ENCODE data around the gene EFCAB6.

The EFCAB6 gene

DNA sequence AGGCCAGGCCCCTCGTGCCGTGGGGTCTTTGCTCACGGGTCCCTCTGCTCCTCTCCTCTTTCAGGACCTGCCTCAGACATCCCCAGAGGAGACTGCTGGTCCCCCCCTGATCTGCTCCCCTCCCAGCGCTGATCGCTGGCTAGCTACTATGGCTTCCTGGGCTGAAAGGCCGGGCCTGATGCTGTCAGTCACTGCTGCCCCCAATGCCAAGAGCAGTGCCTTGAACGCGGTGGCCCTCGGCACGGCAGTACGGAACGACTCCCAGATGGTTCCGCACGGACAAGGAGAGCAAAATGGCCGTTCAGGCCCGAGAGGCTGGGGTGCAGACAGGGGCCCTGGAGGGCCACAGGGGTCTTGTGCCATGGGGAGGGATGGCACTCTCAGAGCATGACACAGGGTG is 28.7 kb upstream of the EFCAB6 start:
- Histone ChIP-seq H3K79me2 (ENCODE audit: insufficient read depth, low read length) (no peaks in the 10 kb centered on the region), H3K9ac (ENCODE audit: low read depth, low read length, poor library complexity, severe bottlenecking) (no peak overlapping the region), H3K9me2 (replicated peaks; ENCODE audit: low read depth, low read length) (no peaks in the 10 kb centered on the region), H4K20me1 (ENCODE audit: insufficient read depth, low read length, poor library complexity, severe bottlenecking) (no peaks in the 10 kb centered on the region), H3K9me3 (ENCODE audit: insufficient read depth, low read depth, low read length) (no peaks in the 10 kb centered on the region), H3K27me3 (ENCODE audit: insufficient read depth, low read length, poor library complexity, severe bottlenecking) (no peaks in the 10 kb centered on the region), H3K4me2 (ENCODE audit: low read depth, low read length, poor library complexity, severe bottlenecking) (no peak overlapping the region), H3K4me3 (ENCODE audit: low read length, poor library complexity, severe bottlenecking) (no peak overlapping the region), H2AFZ (ENCODE audit: low read length) (no peak overlapping the region), H3F3A (ENCODE audit: low read depth) (no peaks in the 10 kb centered on the region), H3K36me3 (ENCODE audit: insufficient read depth, low read length) (no peaks in the 10 kb centered on the region), H3K4me1 (ENCODE audit: insufficient read depth, low read length, poor library complexity, severe bottlenecking) (no peaks in the 10 kb centered on the region)
- TF ChIP-seq, protein P1, sequence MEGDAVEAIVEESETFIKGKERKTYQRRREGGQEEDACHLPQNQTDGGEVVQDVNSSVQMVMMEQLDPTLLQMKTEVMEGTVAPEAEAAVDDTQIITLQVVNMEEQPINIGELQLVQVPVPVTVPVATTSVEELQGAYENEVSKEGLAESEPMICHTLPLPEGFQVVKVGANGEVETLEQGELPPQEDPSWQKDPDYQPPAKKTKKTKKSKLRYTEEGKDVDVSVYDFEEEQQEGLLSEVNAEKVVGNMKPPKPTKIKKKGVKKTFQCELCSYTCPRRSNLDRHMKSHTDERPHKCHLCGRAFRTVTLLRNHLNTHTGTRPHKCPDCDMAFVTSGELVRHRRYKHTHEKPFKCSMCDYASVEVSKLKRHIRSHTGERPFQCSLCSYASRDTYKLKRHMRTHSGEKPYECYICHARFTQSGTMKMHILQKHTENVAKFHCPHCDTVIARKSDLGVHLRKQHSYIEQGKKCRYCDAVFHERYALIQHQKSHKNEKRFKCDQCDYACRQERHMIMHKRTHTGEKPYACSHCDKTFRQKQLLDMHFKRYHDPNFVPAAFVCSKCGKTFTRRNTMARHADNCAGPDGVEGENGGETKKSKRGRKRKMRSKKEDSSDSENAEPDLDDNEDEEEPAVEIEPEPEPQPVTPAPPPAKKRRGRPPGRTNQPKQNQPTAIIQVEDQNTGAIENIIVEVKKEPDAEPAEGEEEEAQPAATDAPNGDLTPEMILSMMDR (conservative IDR thresholded peaks at IDR 0.05; ENCODE audit: low read length) = no peak
- no peak for TF ChIP-seq EZH2phosphoT487 (IDR thresholded peaks at IDR 0.05; ENCODE audit: borderline replicate concordance)

DNA sequence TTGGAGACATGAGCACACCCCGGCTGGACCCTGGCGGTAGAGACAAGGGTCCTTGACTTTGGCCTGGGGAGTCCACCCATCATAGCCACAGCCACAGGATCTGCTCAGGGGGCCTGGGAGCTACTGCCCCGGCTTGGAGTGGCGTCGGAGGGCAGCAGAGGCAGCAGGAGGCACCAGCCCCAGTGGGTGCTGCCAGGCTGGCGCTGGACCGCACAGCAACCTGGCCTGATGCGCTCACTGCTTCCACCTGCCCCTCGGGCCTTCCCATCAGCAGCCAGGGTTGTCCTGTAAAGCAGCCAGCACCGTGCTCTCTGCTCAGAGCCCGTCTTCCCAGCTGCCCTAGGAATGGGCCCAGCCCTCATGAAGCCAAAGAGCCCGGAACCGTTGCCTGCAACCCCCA is 28.3 kb upstream of the EFCAB6 start:
- H2AFZ ChIP-seq (ENCODE audit: low read length) = no peak overlapping the region
- H3K9me3 ChIP-seq (ENCODE audit: insufficient read depth, low read depth, low read length) = no peaks in the 10 kb centered on the region
- H3K27me3 ChIP-seq (ENCODE audit: insufficient read depth, low read length, poor library complexity, severe bottlenecking) = no peaks in the 10 kb centered on the region
- no peak overlapping the region for H3K4me3 ChIP-seq (ENCODE audit: low read length, poor library complexity, severe bottlenecking)
- no peak overlapping the region for H3K4me2 ChIP-seq (ENCODE audit: low read depth, low read length, poor library complexity, severe bottlenecking)
- no peaks in the 10 kb centered on the region for H3F3A ChIP-seq (ENCODE audit: low read depth)
- no peaks in the 10 kb centered on the region for H3K9me2 ChIP-seq (replicated peaks; ENCODE audit: low read depth, low read length)
- no peaks in the 10 kb centered on the region for H3K4me1 ChIP-seq (ENCODE audit: insufficient read depth, low read length, poor library complexity, severe bottlenecking)
- no peaks in the 10 kb centered on the region for H3K79me2 ChIP-seq (ENCODE audit: insufficient read depth, low read length)
- no peaks in the 10 kb centered on the region for H4K20me1 ChIP-seq (ENCODE audit: insufficient read depth, low read length, poor library complexity, severe bottlenecking)
- no peak overlapping the region for H3K9ac ChIP-seq (ENCODE audit: low read depth, low read length, poor library complexity, severe bottlenecking)
- no peaks in the 10 kb centered on the region for H3K36me3 ChIP-seq (ENCODE audit: insufficient read depth, low read length)
- no peak for TF ChIP-seq EZH2phosphoT487 (IDR thresholded peaks at IDR 0.05; ENCODE audit: borderline replicate concordance)
- TF ChIP-seq, protein P1 (conservative IDR thresholded peaks at IDR 0.05; ENCODE audit: low read length) = no peak

DNA sequence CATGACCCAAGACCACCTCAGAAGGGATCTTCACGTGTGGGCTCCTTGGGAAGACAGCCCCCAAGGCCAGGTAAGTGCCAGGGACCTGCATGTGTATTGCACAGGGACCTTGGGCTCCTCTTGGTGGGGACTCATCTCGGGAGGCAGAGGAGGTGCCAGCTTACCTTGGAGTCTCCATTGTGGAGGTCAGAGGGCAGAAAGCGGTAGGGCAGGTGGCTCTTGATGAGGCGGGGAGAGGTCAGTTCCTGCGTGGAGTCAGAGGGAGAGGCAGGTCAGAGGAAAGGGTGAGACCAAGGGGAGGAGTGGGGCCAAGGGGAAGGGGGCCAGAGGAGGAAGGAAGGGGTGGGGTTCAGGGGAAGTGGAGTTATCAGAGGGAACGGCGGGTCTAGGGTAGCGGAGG is 27.7 kb upstream of the EFCAB6 start:
- no peaks in the 10 kb centered on the region for H3K4me1 ChIP-seq (ENCODE audit: insufficient read depth, low read length, poor library complexity, severe bottlenecking)
- H4K20me1 ChIP-seq (ENCODE audit: insufficient read depth, low read length, poor library complexity, severe bottlenecking) = no peaks in the 10 kb centered on the region
- H3F3A ChIP-seq (ENCODE audit: low read depth) = no peaks in the 10 kb centered on the region
- no peak overlapping the region for H3K4me2 ChIP-seq (ENCODE audit: low read depth, low read length, poor library complexity, severe bottlenecking)
- H3K9me3 ChIP-seq (ENCODE audit: insufficient read depth, low read depth, low read length) = no peaks in the 10 kb centered on the region
- H3K4me3 ChIP-seq (ENCODE audit: low read length, poor library complexity, severe bottlenecking) = no peak overlapping the region
- no peaks in the 10 kb centered on the region for H3K79me2 ChIP-seq (ENCODE audit: insufficient read depth, low read length)
- no peaks in the 10 kb centered on the region for H3K9me2 ChIP-seq (replicated peaks; ENCODE audit: low read depth, low read length)
- no peak overlapping the region for H2AFZ ChIP-seq (ENCODE audit: low read length)
- no peaks in the 10 kb centered on the region for H3K27me3 ChIP-seq (ENCODE audit: insufficient read depth, low read length, poor library complexity, severe bottlenecking)
- no peak overlapping the region for H3K9ac ChIP-seq (ENCODE audit: low read depth, low read length, poor library complexity, severe bottlenecking)
- TF ChIP-seq EZH2phosphoT487 (IDR thresholded peaks at IDR 0.05; ENCODE audit: borderline replicate concordance) = no peak
- TF ChIP-seq, protein P1 (conservative IDR thresholded peaks at IDR 0.05; ENCODE audit: low read length) = no peak
- no peaks in the 10 kb centered on the region for H3K36me3 ChIP-seq (ENCODE audit: insufficient read depth, low read length)
